ELR (cell line): Measurements from ENCODE around the gene PVALB.
"Not testable (repeated sequence)": the region's sequence is repeated elsewhere in the genome, so short reads cannot be mapped to it uniquely, and the experiment has no call there.

Source experiments
- DNase-seq: peaks from one replicate; pipeline ENCODE4 v3.0.0-alpha.2; 2015; ENCODE audit warnings: low read depth

The PVALB gene

GRCh38 chr22:36756746-36757655 is 59.8 kb downstream of the PVALB start:
- no peak for DNase-seq

- DNase-seq: no peak
These were observed 60.8 kb downstream of the PVALB start for GRCh38 chr22:36756031-36756430.

GRCh38 chr22:36755316-36755715 is 61.5 kb downstream of the PVALB start:
- DNase-seq: no peak

GRCh38 chr22:36754881-36755280 is 62.0 kb downstream of the PVALB start:
- DNase-seq: not testable (repeated sequence)

GRCh38 chr22:36753916-36754315 is 62.9 kb downstream of the PVALB start:
- DNase-seq: no peak

- DNase-seq: no peak
These were observed 63.6 kb downstream of the PVALB start for GRCh38 chr22:36753120-36753802.
